Type B pancreatic cell (in vitro differentiated cells): ENCODE data around the gene WIPF1. TPM values are rescaled to one million over a fixed set of nuclear protein-coding genes. Genes with fewer than 3 reads are reported as not detected.

Source experiments
- DNase-seq: peaks from one replicate; pipeline ENCODE4 v3.0.0; 2021; ENCODE audit warnings: mixed read lengths; ENCODE audit not compliant: unreplicated experiment; ENCODE audit errors: extremely low spot score
- H3K27ac Mint-ChIP-seq: 2 replicates; pipeline ENCODE4 v1.8.0; 2021; ENCODE audit warnings: mild to moderate bottlenecking, mixed read lengths
- H3K27me3 Mint-ChIP-seq: 2 replicates; pipeline ENCODE4 v1.8.0; 2021; ENCODE audit warnings: mixed read lengths
- H3K36me3 Mint-ChIP-seq: 2 replicates; pipeline ENCODE4 v1.8.0; 2021; ENCODE audit warnings: mixed read lengths
- H3K4me1 Mint-ChIP-seq: one replicate; pipeline ENCODE4 v1.8.0; 2021; ENCODE audit warnings: mixed read lengths; ENCODE audit not compliant: unreplicated experiment
- H3K4me3 Mint-ChIP-seq: 2 replicates; pipeline ENCODE4 v1.8.0; 2021; ENCODE audit warnings: mild to moderate bottlenecking, mixed read lengths
- H3K9me3 Mint-ChIP-seq: 2 replicates; pipeline ENCODE4 v1.8.0; 2021; ENCODE audit warnings: mixed read lengths
- total RNA-seq: library from RNA; stranded (reverse); gene quantifications from 2 replicates; pipeline ENCODE4 v1.2.1, GENCODE V29; 2021; ENCODE audit warnings: low replicate concordance
- TF ChIP-seq, protein P1 (sequence below): fragments of 200-600 bp; sonication (generic); conservative IDR thresholded peaks from 2 replicates; pipeline ENCODE4 v1.5.0; 2021; ENCODE audit warnings: antibody characterized with exemption, mild to moderate bottlenecking

Gene WIPF1
- total RNA-seq, 1 donor from 2014 or later, result 19.2 TPM

DNA sequence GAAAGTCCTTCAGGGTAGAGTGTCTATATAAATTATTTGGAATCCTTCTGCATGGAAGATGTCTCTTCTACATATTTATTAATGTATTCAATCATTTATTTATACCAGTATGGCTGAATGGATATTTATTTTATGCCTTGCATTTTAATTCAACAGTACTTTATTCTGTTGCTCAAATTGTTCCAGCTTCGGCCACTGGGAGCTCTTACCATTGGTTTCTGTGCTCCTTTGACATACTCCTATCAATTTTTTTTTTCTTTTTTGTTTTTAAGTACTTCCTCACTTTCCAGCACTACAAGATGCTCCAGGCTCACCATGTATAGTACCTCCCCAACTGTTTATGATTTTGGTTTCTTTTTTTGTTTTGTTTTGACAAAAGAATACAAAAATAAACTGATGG, 39.4 kb upstream of the WIPF1 start:
- no peaks in the 10 kb centered on the region for H3K36me3 Mint-ChIP-seq
- peaks cover 18% of the 10 kb centered on the region for H3K4me1 Mint-ChIP-seq
- no peak for DNase-seq
- TF ChIP-seq, protein P1, sequence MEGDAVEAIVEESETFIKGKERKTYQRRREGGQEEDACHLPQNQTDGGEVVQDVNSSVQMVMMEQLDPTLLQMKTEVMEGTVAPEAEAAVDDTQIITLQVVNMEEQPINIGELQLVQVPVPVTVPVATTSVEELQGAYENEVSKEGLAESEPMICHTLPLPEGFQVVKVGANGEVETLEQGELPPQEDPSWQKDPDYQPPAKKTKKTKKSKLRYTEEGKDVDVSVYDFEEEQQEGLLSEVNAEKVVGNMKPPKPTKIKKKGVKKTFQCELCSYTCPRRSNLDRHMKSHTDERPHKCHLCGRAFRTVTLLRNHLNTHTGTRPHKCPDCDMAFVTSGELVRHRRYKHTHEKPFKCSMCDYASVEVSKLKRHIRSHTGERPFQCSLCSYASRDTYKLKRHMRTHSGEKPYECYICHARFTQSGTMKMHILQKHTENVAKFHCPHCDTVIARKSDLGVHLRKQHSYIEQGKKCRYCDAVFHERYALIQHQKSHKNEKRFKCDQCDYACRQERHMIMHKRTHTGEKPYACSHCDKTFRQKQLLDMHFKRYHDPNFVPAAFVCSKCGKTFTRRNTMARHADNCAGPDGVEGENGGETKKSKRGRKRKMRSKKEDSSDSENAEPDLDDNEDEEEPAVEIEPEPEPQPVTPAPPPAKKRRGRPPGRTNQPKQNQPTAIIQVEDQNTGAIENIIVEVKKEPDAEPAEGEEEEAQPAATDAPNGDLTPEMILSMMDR, result peak; percentile 51
- H3K27ac Mint-ChIP-seq, result no peak overlapping the region
- no peaks in the 10 kb centered on the region for H3K9me3 Mint-ChIP-seq
- H3K27me3 Mint-ChIP-seq, result no peaks in the 10 kb centered on the region
- no peak overlapping the region for H3K4me3 Mint-ChIP-seq

DNA sequence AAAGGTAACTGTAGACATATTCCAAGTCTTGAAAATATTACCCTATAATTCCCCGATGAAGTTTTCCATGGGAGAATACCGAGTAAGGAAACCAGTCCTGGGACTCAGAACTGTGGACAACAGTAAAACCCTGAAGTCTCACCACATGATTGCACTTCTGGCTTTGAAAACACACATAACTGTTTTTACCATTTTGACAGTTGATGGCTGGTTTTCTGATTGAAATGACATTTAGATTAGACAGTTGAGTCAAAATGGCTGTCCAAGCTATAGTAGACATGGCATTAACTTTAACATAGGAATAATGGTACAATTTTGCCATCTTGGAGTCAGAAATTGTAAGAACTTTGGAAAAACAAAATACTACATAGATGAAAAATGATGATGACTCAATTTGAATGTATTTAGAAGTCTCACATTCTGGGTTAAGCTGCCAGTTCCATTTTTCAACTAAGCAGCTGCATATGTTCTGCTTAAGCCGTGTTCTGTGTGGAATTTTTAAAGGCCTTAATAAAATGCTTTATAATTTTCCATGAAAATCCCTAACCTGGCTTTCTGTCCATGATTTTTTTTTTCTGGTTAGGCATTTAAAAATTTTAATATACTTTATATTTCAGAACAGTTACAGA, 38.3 kb upstream of the WIPF1 start:
- TF ChIP-seq, protein P1, result no peak
- Mint-ChIP-seq H3K4me1 (peaks cover 18% of the 10 kb centered on the region), H3K27ac (no peak overlapping the region), H3K9me3 (no peaks in the 10 kb centered on the region), H3K27me3 (no peaks in the 10 kb centered on the region), H3K36me3 (no peaks in the 10 kb centered on the region), H3K4me3 (no peak overlapping the region)
- DNase-seq, result no peak

DNA sequence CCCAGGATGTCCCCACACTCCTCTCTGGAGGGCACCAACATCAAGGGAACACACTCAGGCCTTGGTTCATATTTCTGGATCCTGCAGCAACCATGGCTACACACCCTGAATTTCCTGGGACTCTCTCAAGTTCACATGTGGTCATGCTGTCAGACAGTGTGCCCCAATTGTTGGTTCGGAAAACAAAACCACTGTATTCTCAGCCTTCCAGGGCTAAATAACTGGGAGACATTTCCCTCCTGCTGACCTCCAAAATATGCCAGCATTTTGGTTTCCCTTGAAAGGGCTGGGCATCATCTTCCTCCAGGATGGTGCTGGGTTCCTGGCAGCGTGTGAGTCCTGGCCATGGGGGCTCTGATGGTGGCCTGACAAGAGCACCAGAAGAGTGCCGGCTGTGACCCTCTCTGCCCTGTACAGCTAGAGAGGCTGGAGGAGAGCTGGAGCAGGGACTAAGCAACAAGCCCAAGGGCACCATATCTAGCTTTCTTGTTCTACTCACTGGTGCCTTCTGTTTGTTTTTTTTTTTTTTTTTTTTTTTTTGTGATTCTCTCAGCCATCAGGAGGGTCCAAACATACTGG, 37.5 kb upstream of the WIPF1 start:
- Mint-ChIP-seq H3K27ac (no peak overlapping the region), H3K27me3 (no peaks in the 10 kb centered on the region), H3K4me3 (no peak overlapping the region), H3K9me3 (no peaks in the 10 kb centered on the region), H3K4me1 (peaks cover 18% of the 10 kb centered on the region), H3K36me3 (no peaks in the 10 kb centered on the region)
- DNase-seq, result no peak
- TF ChIP-seq, protein P1, result no peak

DNA sequence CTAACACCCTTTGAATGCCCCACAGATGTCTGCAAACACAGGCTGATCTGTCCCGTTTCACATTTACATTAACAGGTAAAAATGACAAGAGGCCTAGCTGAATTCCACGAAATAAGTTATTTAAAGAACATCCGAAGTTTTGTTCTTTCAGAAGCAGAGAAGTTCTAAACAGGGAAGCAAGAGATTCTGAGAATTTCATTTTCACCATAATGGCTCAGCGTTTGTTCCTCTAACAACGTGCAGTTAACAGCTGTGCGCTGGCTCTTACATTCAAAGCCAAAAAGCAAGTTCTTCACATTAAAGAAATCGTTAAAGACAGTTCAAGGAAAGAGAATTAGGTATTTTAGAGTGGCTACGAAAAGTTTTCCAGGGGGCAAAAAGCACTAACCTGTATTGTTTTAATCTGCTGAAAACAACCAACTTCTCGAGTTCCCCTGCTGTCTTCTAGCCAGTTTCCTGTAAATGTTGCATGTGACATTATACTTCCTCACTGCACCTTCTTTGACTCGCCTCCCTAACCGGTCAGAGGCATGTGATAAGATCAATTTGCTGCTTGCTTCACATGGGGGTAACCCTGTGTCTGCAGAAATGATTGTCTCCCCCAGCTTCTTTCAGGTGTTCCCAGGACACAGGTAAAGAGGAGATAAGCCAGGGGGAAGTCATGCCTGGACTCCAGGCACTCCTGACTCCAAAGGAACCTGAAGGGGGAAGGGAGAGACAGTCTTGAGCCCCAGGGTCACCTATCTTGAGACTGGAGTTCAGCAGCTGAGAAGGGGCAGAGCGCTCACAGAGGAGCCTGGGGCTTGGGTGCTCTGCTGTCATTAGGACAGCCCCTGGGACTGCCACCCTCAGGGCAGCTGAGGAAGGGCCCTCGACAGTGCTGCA, 36.8 kb upstream of the WIPF1 start:
- H3K4me1 Mint-ChIP-seq, result peaks cover 18% of the 10 kb centered on the region
- DNase-seq, result no peak
- H3K4me3 Mint-ChIP-seq, result no peak overlapping the region
- H3K36me3 Mint-ChIP-seq, result no peaks in the 10 kb centered on the region
- TF ChIP-seq, protein P1, result no peak
- H3K9me3 Mint-ChIP-seq, result no peaks in the 10 kb centered on the region
- no peak overlapping the region for H3K27ac Mint-ChIP-seq
- no peaks in the 10 kb centered on the region for H3K27me3 Mint-ChIP-seq

DNA sequence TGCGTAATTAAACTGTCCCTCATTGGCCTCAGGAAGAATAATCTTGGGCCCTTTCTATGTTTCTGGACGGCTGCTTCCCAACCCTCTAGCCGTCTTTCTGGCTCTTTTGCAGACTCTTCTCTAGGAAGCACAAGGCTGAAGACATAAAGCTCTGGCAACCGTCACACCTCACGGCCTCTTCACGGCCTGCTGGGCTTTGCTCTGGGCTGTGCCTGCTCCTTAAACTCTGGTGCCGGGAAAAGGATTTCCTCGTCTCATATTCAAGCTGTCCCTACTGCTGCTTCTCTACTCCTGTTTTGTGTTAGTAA, 36.0 kb upstream of the WIPF1 start:
- TF ChIP-seq, protein P1, result no peak
- Mint-ChIP-seq H3K9me3 (no peaks in the 10 kb centered on the region), H3K36me3 (no peaks in the 10 kb centered on the region), H3K4me3 (no peak overlapping the region), H3K27ac (peak overlapping the region; percentile 2), H3K4me1 (peaks cover 18% of the 10 kb centered on the region), H3K27me3 (no peaks in the 10 kb centered on the region)
- no peak for DNase-seq
